ENCODE measurements around the gene IRS4.

IRS4 gene

GRCh38 chrX:108736509-108737479 lies at the start of gene IRS4:
Gene IRS4 (minus strand): TSS chrX:108736563.
- DNase-seq (ENCODE audit: low read depth): no peak

GRCh38 chrX:108772549-108772948 lies 36.2 kb upstream of the IRS4 start:
- no peak for DNase-seq (ENCODE audit: low read depth)

GRCh38 chrX:108763559-108763958 lies 27.2 kb upstream of the IRS4 start:
- DNase-seq (ENCODE audit: low read depth): no peak

- DNase-seq (ENCODE audit: low read depth): no peak
These were observed 4.0 kb upstream of the IRS4 start for GRCh38 chrX:108740299-108740774.

GRCh38 chrX:108737754-108738153 lies 1.4 kb upstream of the IRS4 start:
- DNase-seq (ENCODE audit: low read depth): no peak

GRCh38 chrX:108735679-108736508 lies 469 bp downstream of the IRS4 start:
- no peak for DNase-seq (ENCODE audit: low read depth)

- DNase-seq (ENCODE audit: low read depth): no peak
These were observed 1.2 kb downstream of the IRS4 start for GRCh38 chrX:108735091-108735678.

- no peak for DNase-seq (ENCODE audit: low read depth)
These were observed 1.9 kb downstream of the IRS4 start for GRCh38 chrX:108734426-108734825.

- no peak for DNase-seq (ENCODE audit: low read depth)
These were observed 3.6 kb downstream of the IRS4 start for GRCh38 chrX:108732630-108733321.

- DNase-seq (ENCODE audit: low read depth): no peak
These were observed 5.2 kb downstream of the IRS4 start for GRCh38 chrX:108731153-108731552.

GRCh38 chrX:108726748-108727147 lies 9.6 kb downstream of the IRS4 start:
- DNase-seq (ENCODE audit: low read depth): no peak

- no peak for DNase-seq (ENCODE audit: low read depth)
These were observed 13.8 kb downstream of the IRS4 start for GRCh38 chrX:108722561-108722960.

- no peak for DNase-seq (ENCODE audit: low read depth)
These were observed 23.5 kb downstream of the IRS4 start for GRCh38 chrX:108712886-108713285.

GRCh38 chrX:108704839-108705238 lies 31.5 kb downstream of the IRS4 start:
- no peak for DNase-seq (ENCODE audit: low read depth)

- no peak for DNase-seq (ENCODE audit: low read depth)
These were observed 33.8 kb downstream of the IRS4 start for GRCh38 chrX:108702530-108702929.

- DNase-seq (ENCODE audit: low read depth): no peak
These were observed 34.7 kb downstream of the IRS4 start for GRCh38 chrX:108701633-108702032.

- no peak for DNase-seq (ENCODE audit: low read depth)
These were observed 37.0 kb downstream of the IRS4 start for GRCh38 chrX:108699368-108699767.

- DNase-seq (ENCODE audit: low read depth): no peak
These were observed 39.7 kb downstream of the IRS4 start for GRCh38 chrX:108696690-108697089.

Measured in activated T-cell treated with anti-CD3 and anti-CD28 coated beads for 48 hours (primary cell).